ENCODE measurements around the gene WIPF3. TPM values are rescaled to one million over a fixed set of nuclear protein-coding genes. Genes with fewer than 3 reads are reported as not detected.
A peak's percentile ranks its signal among the peaks of the same experiment; 100 is the strongest.

Gene WIPF3
- total RNA-seq, 6 experiments from 2014 or later, result 0.64 to 4.1 (median 0.93) TPM

DNA sequence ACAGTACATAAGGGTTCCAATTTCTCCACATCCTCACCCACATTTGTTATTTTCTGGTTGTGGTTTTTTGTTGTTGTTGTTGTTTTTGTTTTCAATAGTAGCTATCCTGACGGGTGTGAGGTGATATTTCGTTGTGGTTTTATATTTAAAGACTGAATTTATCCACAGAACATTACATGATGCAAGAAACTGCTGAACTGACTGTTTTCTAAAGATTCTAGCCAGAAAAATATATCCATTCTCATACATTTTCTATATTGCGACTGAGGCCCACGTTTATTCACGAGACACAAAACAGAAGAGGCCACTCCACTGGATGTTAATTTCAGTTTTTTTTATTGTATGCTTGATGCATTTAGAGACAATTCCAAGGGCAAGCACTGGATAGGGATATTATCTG lies 113.5 kb downstream of the WIPF3 start:
- Histone ChIP-seq H3K36me3 (no peaks in the 10 kb centered on the region), H3K27me3 (no peaks in the 10 kb centered on the region), H3K4me3 (no peak overlapping the region), H3K9me3 (no peaks in the 10 kb centered on the region), H3K27ac (no peak overlapping the region), H3K4me1 (peaks cover 0 to 1% (median 0%) of the 10 kb centered on the region in 4 donors)
- WGBS (ENCODE audit: insufficient coverage, low coverage, low lambda C conversion rate, missing lambda C conversion rate), result 73% methylated on average over 5 of the region's 5 CpGs
- ATAC-seq (no peak), DNase-seq (no peak)
- intact Hi-C loops (cut with DNase I), result loop anchor here (10.0 kb wide), 2 partner anchors 165 to 275 kb away; no protein-coding TSS in a partner anchor
- TF ChIP-seq POLR2A (IDR thresholded peaks at IDR 0.05), result no peak
- TF ChIP-seq, protein P1, sequence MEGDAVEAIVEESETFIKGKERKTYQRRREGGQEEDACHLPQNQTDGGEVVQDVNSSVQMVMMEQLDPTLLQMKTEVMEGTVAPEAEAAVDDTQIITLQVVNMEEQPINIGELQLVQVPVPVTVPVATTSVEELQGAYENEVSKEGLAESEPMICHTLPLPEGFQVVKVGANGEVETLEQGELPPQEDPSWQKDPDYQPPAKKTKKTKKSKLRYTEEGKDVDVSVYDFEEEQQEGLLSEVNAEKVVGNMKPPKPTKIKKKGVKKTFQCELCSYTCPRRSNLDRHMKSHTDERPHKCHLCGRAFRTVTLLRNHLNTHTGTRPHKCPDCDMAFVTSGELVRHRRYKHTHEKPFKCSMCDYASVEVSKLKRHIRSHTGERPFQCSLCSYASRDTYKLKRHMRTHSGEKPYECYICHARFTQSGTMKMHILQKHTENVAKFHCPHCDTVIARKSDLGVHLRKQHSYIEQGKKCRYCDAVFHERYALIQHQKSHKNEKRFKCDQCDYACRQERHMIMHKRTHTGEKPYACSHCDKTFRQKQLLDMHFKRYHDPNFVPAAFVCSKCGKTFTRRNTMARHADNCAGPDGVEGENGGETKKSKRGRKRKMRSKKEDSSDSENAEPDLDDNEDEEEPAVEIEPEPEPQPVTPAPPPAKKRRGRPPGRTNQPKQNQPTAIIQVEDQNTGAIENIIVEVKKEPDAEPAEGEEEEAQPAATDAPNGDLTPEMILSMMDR (IDR thresholded peaks at IDR 0.05), result no peak

DNA sequence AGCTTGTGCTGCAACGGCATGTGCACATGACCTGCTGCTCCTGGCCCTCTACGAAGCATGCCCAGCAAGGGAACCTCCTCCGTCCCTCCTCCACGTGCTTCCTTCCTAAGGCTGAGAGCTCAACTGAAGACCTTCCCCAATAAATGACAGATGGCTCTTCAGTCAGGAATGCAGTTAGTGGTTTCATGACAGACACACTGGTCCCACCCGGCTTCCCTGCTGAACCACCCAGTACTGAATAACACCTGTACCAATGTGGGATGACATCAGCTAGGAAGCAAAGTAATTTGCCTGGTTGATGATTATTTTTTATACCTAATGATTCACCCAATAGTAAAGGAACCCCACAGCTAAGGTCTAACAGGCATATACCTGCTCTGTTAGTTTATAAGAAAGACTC lies 114.2 kb downstream of the WIPF3 start:
- intact Hi-C loops (cut with DNase I), result loop anchor here in 1 of 2 donors (10.0 kb wide), 1 partner anchor 166 kb away; no protein-coding TSS in a partner anchor
- 100% methylated on average over 1 of the region's 5 CpGs for WGBS (ENCODE audit: insufficient coverage, low coverage, low lambda C conversion rate, missing lambda C conversion rate)
- TF ChIP-seq, protein P1 (IDR thresholded peaks at IDR 0.05), result no peak
- no peak for TF ChIP-seq POLR2A (IDR thresholded peaks at IDR 0.05)
- Histone ChIP-seq H3K9me3 (no peaks in the 10 kb centered on the region), H3K27me3 (no peaks in the 10 kb centered on the region), H3K27ac (no peak overlapping the region), H3K4me1 (peaks cover 0 to 1% (median 0%) of the 10 kb centered on the region in 4 donors), H3K4me3 (no peak overlapping the region), H3K36me3 (no peaks in the 10 kb centered on the region)
- no peak for ATAC-seq
- no peak for DNase-seq

DNA sequence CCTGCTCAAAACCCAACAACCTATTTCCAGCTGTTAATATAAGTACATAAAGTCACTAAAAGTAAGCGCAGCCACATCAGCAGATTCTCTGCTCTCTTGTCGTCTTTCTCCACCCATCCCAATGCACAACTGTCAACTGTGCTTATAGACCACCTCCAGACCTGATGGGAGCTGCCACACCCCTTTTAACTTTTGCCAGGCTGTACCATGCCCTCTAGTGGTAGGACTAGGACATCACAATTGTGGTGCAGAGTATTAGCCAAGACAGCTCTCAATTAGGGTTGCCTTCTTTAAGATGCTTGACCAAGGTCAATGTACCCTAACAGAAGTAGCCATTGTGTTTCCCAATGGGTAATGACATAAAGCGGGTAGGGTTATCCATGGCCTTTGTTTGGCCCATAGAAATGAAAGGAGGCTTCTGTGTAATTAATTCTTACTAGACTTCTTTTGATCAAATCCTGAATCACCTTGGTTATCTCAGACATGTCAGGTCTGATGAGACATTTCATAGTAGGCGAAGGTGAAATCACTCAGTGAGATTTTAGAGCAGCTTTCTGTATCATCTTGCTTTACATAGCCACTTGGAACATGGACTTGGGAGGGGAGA lies 115.2 kb downstream of the WIPF3 start:
- no peaks in the 10 kb centered on the region for H3K27me3 ChIP-seq
- no peak for TF ChIP-seq POLR2A (IDR thresholded peaks at IDR 0.05)
- TF ChIP-seq, protein P1 (IDR thresholded peaks at IDR 0.05), result peak; percentile 87 to 93 (median 90)
- DNase-seq, result peak in 1 of 3 donors; percentile 51
- intact Hi-C loops (cut with DNase I), result loop anchor here in 1 of 2 donors (10.0 kb wide), 1 partner anchor 167 kb away; no protein-coding TSS in a partner anchor
- H3K4me1 ChIP-seq, result peaks cover 0 to 1% (median 0%) of the 10 kb centered on the region in 4 donors
- WGBS (ENCODE audit: insufficient coverage, low coverage, low lambda C conversion rate, missing lambda C conversion rate), result 19% methylated on average over 4 of the region's 4 CpGs
- ATAC-seq, result peak; percentile 87 to 95 (median 90)
- no peaks in the 10 kb centered on the region for H3K9me3 ChIP-seq
- H3K27ac ChIP-seq, result no peak overlapping the region
- no peak overlapping the region for H3K4me3 ChIP-seq
- H3K36me3 ChIP-seq, result no peaks in the 10 kb centered on the region

DNA sequence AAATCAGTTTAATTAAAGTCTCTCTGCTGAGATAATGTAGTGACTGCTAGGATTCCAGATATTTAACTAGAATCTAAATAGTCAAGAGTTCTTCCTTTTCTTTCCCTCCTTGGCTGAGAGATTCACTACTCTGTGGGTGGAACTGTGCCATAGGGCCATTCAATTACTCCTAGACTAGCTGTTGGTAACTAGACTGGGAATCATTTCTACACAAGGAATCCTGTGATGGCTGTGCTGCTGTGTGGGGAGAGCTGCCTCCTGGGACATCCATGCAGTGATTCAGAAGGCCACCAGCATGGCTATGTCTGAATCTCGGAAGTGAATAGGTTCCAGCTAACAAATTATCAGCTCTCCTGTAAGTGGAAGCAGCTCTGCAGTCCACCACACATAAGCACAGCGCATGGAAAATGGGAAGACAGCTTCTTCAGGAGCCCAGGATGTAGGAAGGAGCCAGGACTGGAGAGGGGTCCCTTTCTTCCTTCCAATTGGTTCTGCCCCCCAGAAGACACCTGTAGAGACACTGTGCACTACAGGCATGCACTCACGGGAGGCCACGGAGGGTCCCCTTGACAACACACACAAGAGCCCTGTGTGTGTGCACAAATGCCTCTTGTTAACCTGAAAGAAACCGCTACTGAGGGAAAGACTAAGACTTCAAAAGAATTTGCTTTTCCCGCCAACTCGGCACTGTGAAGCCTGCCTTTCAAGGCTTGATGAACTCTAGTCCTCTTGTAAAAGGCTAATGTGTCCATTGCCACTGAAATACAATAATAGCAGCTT lies 116.8 kb downstream of the WIPF3 start:
- peaks cover 0 to 1% (median 0%) of the 10 kb centered on the region in 4 donors for H3K4me1 ChIP-seq
- TF ChIP-seq, protein P1 (IDR thresholded peaks at IDR 0.05), result no peak
- no peak for TF ChIP-seq POLR2A (IDR thresholded peaks at IDR 0.05)
- H3K27ac ChIP-seq, result no peak overlapping the region
- no peak for DNase-seq
- no peaks in the 10 kb centered on the region for H3K36me3 ChIP-seq
- 67% methylated on average over 5 of the region's 7 CpGs for WGBS (ENCODE audit: insufficient coverage, low coverage, low lambda C conversion rate, missing lambda C conversion rate)
- intact Hi-C loops (cut with DNase I), result loop anchor here in 1 of 2 donors (10.0 kb wide), 1 partner anchor 168 kb away; no protein-coding TSS in a partner anchor
- no peaks in the 10 kb centered on the region for H3K27me3 ChIP-seq
- H3K4me3 ChIP-seq, result no peak overlapping the region
- no peaks in the 10 kb centered on the region for H3K9me3 ChIP-seq
- no peak for ATAC-seq

Data from right lobe of liver (tissue), 6 donors.